K562 (cell line): ENCODE data around the gene MBOAT2.

ENCODE experiments used
- ATF6 ChIP-seq: sonication (generic); formaldehyde crosslinking; IDR thresholded peaks from 2 replicates; pipeline ENCODE4 v1.4.0; 2020; ENCODE audit warnings: mild to moderate bottlenecking, missing genetic modification reagents
- FOS ChIP-seq: IDR thresholded peaks from 3 replicates; pipeline ENCODE4 v1.6.1; 2011; ENCODE audit not compliant: insufficient read length; ENCODE audit errors: extremely low read depth
- JUN ChIP-seq, 2 experiments: sonication (generic) in 1 of 2; formaldehyde crosslinking in 1 of 2; IDR thresholded peaks; 2 replicates each; pipeline versions ENCODE4 v1.6.1 to v1.8.0; 2012 to 2022; ENCODE audit warnings: borderline replicate concordance in 2 of 2, mild to moderate bottlenecking in 2 of 2, improper control_type of control experiment in 1 of 2, low read depth in 1 of 2, low read length in 1 of 2, missing genetic modification reagents in 1 of 2
- SETDB1 ChIP-seq: IDR thresholded peaks from one replicate; pipeline ENCODE4 v1.6.1; 2012; ENCODE audit warnings: low read length, control low read depth, inconsistent platforms
- XRCC5 ChIP-seq: fragments of 200-400 bp; formaldehyde crosslinking; IDR thresholded peaks from 2 replicates; pipeline ENCODE4 v1.6.1; 2017; ENCODE audit warnings: low read depth, mild to moderate bottlenecking, low read length
- ZNF212 ChIP-seq: fragments of 450-650 bp; formaldehyde crosslinking; IDR thresholded peaks from 2 replicates; pipeline ENCODE4 v1.4.0; 2020; ENCODE audit warnings: mild to moderate bottlenecking
- ZNF507 ChIP-seq: conservative IDR thresholded peaks from 2 replicates; pipeline ENCODE4 v1.6.1; 2017; ENCODE audit warnings: missing genetic modification characterization, missing compliant biosample characterization
- TF ChIP-seq, protein P1 (sequence below), 3 experiments: IDR thresholded peaks in 2 of 3; conservative IDR thresholded peaks in 1 of 3; 2 replicates each; pipeline ENCODE4 v1.5.1; 2011 to 2012; ENCODE audit warnings: low read length in 3 of 3, mild to moderate bottlenecking in 3 of 3, control low read depth in 2 of 3, improper control_type of control experiment in 1 of 3, inconsistent platforms in 1 of 3, low read depth in 1 of 3, mixed read lengths in 1 of 3, moderate library complexity in 1 of 3; ENCODE audit not compliant: insufficient read depth in 2 of 3
- TF ChIP-seq, protein P2 (sequence below): fragments of 450-650 bp; IDR thresholded peaks from one replicate; pipeline ENCODE4 v1.6.1; 2018; ENCODE audit warnings: mild to moderate bottlenecking, moderate library complexity; ENCODE audit not compliant: partially characterized antibody
- TF ChIP-seq, protein P3 (sequence below), 2 experiments: fragments of 450-650 bp in 1 of 2; sonication (generic) in 1 of 2; formaldehyde crosslinking; conservative IDR thresholded peaks; 2 replicates each; pipeline versions ENCODE4 v1.4.0 to v1.8.1; 2020 to 2022; ENCODE audit warnings: mild to moderate bottlenecking in 1 of 2, missing genetic modification reagents in 1 of 2
- TF ChIP-seq, protein P4 (sequence below): fragments of 250-450 bp; sonication (Bioruptor Pico); IDR thresholded peaks from 2 replicates; pipeline ENCODE4 v1.5.0; 2020; ENCODE audit warnings: mild to moderate bottlenecking

DNA sequence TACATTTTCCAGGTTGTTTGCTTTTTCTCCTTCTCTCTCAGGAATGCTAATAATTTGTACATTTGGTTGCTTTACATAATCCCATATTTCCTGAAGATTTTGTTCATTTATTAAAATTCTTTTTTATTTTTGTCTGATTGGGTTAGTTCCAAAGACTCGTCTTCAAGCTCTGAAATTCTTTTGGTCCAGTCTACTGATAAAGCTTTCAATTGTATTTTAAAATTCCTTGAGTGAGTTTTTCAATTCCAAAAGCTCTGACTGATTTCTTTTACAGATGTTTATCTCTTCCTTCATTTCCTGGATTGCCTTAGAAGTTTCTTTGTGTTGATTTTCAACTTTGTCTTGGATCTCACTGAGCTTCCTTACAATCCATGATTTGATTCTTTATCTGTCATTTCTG lies 50.0 kb downstream of the MBOAT2 start:
- TF ChIP-seq, protein P1, sequence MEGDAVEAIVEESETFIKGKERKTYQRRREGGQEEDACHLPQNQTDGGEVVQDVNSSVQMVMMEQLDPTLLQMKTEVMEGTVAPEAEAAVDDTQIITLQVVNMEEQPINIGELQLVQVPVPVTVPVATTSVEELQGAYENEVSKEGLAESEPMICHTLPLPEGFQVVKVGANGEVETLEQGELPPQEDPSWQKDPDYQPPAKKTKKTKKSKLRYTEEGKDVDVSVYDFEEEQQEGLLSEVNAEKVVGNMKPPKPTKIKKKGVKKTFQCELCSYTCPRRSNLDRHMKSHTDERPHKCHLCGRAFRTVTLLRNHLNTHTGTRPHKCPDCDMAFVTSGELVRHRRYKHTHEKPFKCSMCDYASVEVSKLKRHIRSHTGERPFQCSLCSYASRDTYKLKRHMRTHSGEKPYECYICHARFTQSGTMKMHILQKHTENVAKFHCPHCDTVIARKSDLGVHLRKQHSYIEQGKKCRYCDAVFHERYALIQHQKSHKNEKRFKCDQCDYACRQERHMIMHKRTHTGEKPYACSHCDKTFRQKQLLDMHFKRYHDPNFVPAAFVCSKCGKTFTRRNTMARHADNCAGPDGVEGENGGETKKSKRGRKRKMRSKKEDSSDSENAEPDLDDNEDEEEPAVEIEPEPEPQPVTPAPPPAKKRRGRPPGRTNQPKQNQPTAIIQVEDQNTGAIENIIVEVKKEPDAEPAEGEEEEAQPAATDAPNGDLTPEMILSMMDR (IDR thresholded peaks at IDR 0.05 in 2 of 3, conservative IDR thresholded peaks at IDR 0.05 in 1 of 3; ENCODE audit: insufficient read depth in 2 of 3, low read depth in 1 of 3, low read length in 3 of 3), result no peak
- TF ChIP-seq, protein P2, sequence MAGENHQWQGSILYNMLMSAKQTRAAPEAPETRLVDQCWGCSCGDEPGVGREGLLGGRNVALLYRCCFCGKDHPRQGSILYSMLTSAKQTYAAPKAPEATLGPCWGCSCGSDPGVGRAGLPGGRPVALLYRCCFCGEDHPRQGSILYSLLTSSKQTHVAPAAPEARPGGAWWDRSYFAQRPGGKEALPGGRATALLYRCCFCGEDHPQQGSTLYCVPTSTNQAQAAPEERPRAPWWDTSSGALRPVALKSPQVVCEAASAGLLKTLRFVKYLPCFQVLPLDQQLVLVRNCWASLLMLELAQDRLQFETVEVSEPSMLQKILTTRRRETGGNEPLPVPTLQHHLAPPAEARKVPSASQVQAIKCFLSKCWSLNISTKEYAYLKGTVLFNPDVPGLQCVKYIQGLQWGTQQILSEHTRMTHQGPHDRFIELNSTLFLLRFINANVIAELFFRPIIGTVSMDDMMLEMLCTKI, result no peak
- no peak for TF ChIP-seq ZNF212 (CRISPR knock-in tag)
- TF ChIP-seq, protein P3, sequence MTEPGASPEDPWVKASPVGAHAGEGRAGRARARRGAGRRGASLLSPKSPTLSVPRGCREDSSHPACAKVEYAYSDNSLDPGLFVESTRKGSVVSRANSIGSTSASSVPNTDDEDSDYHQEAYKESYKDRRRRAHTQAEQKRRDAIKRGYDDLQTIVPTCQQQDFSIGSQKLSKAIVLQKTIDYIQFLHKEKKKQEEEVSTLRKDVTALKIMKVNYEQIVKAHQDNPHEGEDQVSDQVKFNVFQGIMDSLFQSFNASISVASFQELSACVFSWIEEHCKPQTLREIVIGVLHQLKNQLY (CRISPR knock-in tag; conservative IDR thresholded peaks at IDR 0.05), result no peak
- no peak for TF ChIP-seq XRCC5
- no peak for TF ChIP-seq ZNF507
- no peak for TF ChIP-seq SETDB1
- no peak for TF ChIP-seq FOS
- no peak for TF ChIP-seq JUN (IDR thresholded peaks at IDR 0.05; ENCODE audit: borderline replicate concordance, low read depth, low read length)
- TF ChIP-seq JUN (CRISPR knock-in tag; IDR thresholded peaks at IDR 0.05; ENCODE audit: borderline replicate concordance), result no peak
- TF ChIP-seq, protein P4, sequence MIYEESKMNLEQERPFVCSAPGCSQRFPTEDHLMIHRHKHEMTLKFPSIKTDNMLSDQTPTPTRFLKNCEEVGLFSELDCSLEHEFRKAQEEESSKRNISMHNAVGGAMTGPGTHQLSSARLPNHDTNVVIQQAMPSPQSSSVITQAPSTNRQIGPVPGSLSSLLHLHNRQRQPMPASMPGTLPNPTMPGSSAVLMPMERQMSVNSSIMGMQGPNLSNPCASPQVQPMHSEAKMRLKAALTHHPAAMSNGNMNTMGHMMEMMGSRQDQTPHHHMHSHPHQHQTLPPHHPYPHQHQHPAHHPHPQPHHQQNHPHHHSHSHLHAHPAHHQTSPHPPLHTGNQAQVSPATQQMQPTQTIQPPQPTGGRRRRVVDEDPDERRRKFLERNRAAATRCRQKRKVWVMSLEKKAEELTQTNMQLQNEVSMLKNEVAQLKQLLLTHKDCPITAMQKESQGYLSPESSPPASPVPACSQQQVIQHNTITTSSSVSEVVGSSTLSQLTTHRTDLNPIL (CRISPR knock-in tag), result no peak
- no peak for TF ChIP-seq ATF6 (CRISPR knock-in tag)
